GM19238 (cell line): Measurements from ENCODE around the gene AKAP13.

ENCODE experiments used
- DNase-seq: peaks from one replicate; pipeline ENCODE4 v3.0.0; 2011; ENCODE audit warnings: low spot score; ENCODE audit not compliant: insufficient read length

Gene AKAP13

GRCh38 chr15:85382942-85383341 is 2.5 kb downstream of the AKAP13 start:
- no peak for DNase-seq

GRCh38 chr15:85383470-85384148 is 3.2 kb downstream of the AKAP13 start:
- no peak for DNase-seq

GRCh38 chr15:85386261-85386660 is 5.9 kb downstream of the AKAP13 start:
- DNase-seq, result no peak

- no peak for DNase-seq
Observed at GRCh38 chr15:85388566-85389305, 8.3 kb downstream of the AKAP13 start.

DNA sequence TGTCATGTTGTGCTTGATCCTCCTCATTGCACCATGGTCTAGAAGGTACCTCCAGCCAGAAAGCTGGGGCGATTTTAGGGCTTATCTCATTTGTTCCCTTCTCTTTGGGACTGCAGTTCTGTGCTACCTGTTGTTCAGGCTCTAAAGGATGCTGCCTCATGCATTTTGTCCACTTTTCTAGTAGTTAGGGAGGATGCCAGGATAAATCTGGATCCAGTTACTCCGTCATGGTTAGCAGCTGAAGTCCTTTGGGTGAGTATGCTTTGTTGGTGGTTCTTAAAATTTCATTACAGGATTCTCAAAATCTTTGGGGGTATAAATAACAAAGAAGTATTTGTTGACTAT is 8.9 kb downstream of the AKAP13 start:
- no peak for DNase-seq

DNA sequence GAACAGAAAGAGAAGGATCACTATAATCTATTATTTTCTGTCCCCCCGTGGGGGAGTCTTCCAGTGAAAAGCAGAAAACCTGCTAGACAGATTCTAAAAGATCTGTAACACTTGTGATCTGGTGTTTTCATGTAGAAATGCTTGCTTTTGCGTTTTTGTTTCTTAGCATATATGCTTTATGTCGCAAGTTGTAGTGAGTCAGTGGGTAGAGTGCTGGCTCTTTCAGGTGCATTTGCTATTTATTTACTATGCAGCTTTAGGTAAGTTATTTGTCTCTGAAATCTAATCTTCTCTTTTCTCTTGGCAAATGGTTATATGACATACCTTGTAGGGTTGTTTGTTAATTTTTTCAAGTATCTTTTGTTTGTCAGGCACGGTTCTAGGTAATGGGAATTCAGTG is 9.4 kb downstream of the AKAP13 start:
- DNase-seq, result no peak

DNA sequence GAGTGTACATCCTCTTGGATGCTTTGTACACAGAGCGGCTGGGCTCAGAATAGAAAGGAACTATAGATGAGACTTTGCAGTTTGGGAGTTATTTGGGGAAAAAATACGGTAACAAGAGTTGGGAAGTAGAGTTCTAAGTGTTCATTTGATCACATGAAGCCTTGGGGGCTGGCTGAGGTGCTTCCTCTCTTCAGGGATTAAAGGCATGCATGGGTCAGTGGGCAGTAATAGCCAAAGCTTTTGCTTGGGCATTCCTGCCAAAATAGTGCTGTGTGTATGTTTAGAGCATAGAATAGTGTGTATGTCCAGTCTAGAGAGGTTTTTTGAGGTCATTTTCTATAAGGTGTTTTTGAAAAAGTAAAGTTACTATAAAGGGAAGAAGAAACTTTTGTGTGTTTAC is 12.8 kb downstream of the AKAP13 start:
- no peak for DNase-seq

GRCh38 chr15:85394554-85395333 is 14.3 kb downstream of the AKAP13 start:
- no peak for DNase-seq

- no peak for DNase-seq
Observed at GRCh38 chr15:85396554-85396953, 16.2 kb downstream of the AKAP13 start.

DNA sequence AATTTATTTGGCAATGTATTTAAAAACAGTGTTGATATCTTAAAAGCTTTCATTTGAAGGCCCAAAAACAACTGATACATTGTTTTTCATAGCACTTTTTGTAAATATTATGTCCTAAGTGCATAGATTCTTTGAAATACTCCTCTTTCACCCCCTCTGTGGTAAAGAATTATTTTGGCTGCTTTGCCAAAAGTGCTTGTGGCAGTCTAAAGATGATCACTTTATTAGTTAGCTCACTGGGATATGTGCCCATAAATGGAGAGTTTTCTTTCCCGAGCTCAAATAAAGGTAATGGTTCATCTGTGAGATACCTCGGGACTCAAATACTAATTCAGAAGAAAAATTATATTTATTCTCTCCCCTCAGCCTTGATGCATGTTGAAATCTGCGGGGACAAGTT is 16.7 kb downstream of the AKAP13 start:
- no peak for DNase-seq

- DNase-seq, result no peak
Observed at GRCh38 chr15:85397926-85398325, 17.5 kb downstream of the AKAP13 start.

DNA sequence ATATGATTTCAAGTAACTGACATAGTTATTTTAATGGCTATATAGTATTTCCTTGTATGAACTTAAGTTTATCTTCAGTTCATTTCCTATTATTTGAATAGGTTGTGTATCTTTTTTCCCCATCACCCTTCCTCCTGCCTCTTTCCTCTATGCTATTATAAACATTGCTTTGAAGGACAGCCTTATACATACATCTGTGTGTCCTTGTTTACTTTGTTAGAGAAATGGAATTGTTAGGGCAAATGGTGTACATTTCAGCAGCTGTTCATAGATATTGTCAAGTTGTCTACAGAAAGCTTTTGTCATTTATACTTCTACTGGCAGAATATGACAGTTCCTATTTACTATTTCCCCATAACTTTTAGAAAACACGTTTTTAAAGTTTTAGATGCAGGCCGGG is 18.4 kb downstream of the AKAP13 start:
- no peak for DNase-seq

DNA sequence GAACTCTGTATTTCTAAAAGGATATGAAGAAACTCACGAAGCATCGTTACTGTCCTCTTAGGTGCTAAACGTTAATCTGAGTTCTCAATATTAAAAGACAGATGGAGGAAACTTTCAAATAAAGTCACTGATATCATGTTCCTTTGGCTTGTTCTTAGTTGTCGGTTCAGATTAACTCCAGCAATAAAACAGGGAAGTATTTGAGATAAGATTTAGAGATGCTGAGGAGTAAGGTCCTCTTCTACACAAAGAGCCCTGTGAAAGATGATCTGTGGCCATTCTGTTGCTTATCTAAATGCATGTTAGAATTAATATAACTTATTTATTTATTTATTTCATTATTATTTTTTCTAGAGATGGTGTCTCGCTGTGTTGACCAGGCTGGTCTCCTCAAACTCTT is 19.2 kb downstream of the AKAP13 start:
- DNase-seq, result no peak

- DNase-seq, result no peak
Observed at GRCh38 chr15:85400606-85401005, 20.2 kb downstream of the AKAP13 start.

DNA sequence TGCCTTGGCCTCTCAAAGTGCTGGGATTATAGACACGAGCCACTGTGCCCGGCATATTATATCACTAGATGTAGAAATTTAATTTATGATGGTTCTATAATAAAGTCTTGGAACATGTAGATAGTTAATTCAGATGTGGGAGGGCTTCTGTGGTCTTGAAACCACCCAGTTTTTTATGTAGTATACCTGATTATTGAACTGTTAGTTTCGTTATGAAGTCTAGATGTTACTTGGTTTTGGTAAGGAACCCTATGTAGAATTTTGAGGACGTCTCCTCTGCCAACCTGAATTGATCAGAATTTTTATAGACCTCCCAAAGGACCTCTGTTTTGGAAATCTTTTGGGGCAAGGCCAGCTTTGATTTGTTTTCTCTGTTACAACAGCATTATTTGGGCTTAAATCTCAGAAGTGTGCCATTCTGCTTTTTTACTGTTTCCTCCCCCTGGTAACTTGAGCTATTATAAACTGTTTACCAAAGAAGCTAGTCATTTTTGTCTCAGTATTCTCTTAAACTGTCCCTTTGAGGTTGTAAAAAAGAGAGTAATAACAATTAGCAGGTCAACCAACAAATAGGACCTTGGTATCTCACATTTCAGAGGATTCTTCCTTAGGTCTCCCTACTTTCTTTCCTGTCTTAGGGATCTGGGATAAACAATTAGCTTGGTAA is 20.8 kb downstream of the AKAP13 start:
- no peak for DNase-seq

DNA sequence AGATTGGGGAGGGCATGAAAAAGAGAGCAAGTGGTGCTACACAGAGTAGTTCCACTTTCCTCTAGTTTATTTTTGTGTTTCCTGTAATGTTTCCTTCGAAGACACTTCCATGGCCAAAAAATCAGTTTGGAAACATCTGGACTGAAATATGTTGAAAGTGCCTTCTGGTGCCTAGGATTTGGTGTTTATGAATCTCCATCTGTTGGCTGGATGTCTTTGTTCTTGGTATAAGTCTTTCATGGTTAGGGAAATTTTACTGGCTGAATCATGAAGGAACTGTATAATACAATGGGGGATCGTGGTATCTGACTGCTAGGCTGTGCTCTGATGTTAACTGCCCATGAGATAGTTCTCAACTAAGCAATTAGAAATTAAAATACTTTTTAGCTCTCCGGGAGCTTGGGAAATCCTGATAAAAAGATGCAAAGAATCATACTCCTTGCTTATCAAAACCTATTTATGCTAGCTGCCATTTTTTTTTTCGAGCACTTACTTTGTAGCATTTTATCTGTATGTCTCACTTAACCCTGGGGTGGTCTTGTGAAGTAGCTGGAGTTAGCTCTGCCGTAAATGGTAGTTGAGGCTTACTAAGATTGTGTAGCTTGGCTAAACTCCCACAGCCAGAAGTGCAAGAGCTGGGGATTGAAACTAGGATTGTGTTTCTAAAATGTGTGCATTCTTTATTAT is 21.9 kb downstream of the AKAP13 start:
- DNase-seq, result no peak

DNA sequence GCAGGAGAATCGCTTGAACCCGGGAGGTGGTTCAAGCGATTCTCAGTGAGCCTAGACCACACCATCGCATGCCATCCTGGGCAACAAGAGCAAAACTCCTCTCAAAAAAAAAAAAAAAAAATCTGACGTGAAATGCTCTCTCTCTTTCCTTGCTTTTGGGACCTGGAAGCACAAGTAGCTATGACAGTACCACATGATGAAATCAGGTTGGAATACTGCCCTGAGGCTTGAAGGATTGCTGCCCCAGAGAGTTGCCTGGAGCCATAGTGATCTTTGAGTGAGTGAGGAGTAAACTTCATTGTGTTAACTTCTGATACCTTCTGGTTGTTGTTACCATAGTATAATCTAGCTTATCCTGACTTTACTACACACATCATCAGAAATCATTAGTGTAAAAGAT is 23.3 kb downstream of the AKAP13 start:
- DNase-seq, result no peak

DNA sequence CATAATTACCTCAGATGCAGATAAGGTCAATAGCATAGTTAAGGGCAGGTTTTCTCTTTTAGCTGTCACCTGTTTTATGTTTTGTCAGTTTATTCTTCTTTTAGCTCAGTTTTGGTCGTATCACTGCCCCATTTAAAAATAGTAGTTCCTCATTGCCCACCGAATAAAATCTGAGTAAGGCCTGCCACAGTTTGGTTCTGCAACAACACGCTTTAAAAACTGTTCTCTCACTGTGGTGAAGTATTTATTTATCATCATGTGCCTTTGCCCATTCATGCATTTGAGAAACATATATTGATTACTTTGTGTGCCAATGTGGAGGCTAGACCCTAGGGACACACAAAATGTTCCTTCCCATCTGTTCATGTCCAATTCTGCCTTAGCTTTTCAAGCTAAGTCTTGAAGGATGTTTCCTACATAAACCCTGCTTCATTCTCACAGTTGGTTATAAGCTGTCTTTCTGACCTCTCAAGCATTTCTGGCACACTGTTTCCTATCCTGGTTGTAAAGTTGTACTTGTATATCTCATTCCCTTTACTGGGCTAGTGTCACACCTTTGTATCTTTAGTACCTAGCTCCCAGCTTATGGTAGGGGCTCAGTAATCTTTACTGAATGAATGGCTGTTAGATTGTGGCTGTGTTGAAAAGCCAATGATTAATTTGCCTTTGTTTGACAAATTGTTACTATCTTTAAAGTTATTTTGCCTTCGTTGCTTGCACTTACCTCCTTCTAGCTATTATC is 23.9 kb downstream of the AKAP13 start:
- DNase-seq, result no peak

GRCh38 chr15:85404918-85405866 is 24.8 kb downstream of the AKAP13 start:
- DNase-seq, result no peak

- DNase-seq, result no peak
Observed at GRCh38 chr15:85406916-85407315, 26.5 kb downstream of the AKAP13 start.
